ENCODE data around the gene BABAM2.
"Not testable (repeated sequence)": the region's sequence is repeated elsewhere in the genome, so short reads cannot be mapped to it uniquely, and the experiment has no call there.

BABAM2 gene

DNA sequence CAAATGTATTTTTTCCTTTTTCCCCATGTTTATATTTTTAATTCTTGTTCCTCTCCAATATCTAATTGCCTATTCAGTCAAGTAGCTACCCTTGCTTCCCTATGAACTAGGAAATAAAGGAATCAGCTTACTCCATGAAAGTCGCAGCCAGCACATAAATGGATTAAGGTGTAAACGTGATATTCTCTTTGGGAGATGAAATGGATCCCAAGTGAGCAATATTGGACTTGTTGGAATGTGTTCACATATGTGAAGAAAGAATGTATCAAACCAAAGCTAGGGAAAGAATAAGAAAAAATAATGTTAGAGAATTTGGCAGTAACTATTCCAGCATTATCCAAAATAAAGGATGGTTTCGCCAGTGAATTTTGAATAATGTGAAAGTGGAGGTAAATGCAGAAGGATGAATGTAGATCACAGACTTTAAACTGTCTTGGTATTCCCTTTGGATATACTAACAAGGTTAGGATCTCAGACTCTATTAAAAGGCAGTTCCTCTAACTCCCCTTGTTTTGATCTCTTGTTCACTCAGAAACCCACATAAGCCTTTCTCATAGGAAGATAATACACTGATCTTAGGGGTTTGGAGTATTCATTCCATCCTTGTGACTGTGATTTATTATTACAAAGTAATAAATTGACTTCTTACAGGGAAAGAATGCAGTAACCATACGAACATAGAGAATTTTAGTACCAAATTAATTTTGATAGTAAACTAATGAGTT, 208.1 kb downstream of the BABAM2 start:
- no peaks in the 10 kb centered on the region for H3K36me3 ChIP-seq (ENCODE audit: control insufficient read depth in 1 of 2, insufficient read depth in 2 of 2, low read length in 2 of 2)
- H3K4me1 ChIP-seq (ENCODE audit: control insufficient read depth in 1 of 2, insufficient read depth in 2 of 2, low read length in 2 of 2), result no peaks in the 10 kb centered on the region
- H3K27me3 ChIP-seq (ENCODE audit: low read depth, low read length), result no peaks in the 10 kb centered on the region
- no peak overlapping the region for H3K4me3 ChIP-seq (ENCODE audit: low read depth in 1 of 2, low read length in 2 of 2)
- no peaks in the 10 kb centered on the region for H3K9me3 ChIP-seq (ENCODE audit: control insufficient read depth in 1 of 2, low read length in 2 of 2)
- H3K27ac ChIP-seq (ENCODE audit: low read length), result no peak overlapping the region

DNA sequence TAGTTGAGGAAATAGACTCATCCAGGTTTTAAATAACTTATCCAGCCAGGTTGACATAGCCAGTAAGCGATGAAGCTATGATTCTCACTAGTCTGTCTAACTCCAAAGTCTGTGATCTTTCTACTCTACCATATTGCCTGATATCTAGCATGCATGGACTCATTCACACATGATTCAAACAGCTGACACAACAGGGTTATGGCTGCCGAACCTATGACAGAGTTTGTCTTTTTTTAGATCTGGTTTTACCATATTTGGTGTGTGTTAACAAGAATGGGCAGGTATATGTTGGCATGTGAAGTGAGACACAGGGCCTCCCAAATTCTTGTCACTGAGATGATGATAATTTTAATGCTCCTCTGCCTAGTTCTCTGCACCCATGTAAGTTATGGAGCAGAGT, 210.6 kb downstream of the BABAM2 start:
- Histone ChIP-seq H3K4me1 (ENCODE audit: control insufficient read depth in 1 of 2, insufficient read depth in 2 of 2, low read length in 2 of 2) (no peaks in the 10 kb centered on the region), H3K4me3 (ENCODE audit: low read depth in 1 of 2, low read length in 2 of 2) (no peak overlapping the region), H3K27me3 (ENCODE audit: low read depth, low read length) (no peaks in the 10 kb centered on the region)

DNA sequence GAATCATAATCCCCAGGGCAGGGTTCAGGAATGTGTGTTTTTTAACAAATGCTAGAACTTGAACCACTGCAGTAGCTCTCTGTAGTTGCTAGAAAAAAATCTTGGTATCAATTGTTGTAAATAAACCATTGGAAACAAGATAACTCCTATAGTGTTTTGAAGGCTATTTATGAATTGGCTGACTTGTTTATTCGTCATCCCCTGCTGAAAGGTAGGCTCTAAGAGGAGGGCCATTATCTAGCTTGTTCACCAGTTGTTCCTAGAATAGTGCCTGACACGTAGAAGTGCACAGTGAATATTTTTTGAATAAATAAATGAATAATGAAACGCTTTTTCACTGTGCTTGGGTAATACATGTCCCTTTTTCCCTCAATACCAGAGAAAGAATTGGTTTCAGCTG, 211.4 kb downstream of the BABAM2 start:
- H3K27me3 ChIP-seq (ENCODE audit: low read depth, low read length), result no peaks in the 10 kb centered on the region
- H3K36me3 ChIP-seq (ENCODE audit: control insufficient read depth in 1 of 2, insufficient read depth in 2 of 2, low read length in 2 of 2), result no peaks in the 10 kb centered on the region
- no peak overlapping the region for H3K4me3 ChIP-seq (ENCODE audit: low read depth in 1 of 2, low read length in 2 of 2)
- H3K27ac ChIP-seq (ENCODE audit: low read length), result no peak overlapping the region
- H3K9me3 ChIP-seq (ENCODE audit: control insufficient read depth in 1 of 2, low read length in 2 of 2), result no peaks in the 10 kb centered on the region
- H3K4me1 ChIP-seq (ENCODE audit: control insufficient read depth in 1 of 2, insufficient read depth in 2 of 2, low read length in 2 of 2), result no peaks in the 10 kb centered on the region

More for the DNA sequence above, 210.6 kb downstream of the BABAM2 start:
- no peaks in the 10 kb centered on the region for H3K36me3 ChIP-seq (ENCODE audit: control insufficient read depth in 1 of 2, insufficient read depth in 2 of 2, low read length in 2 of 2)
- no peaks in the 10 kb centered on the region for H3K9me3 ChIP-seq (ENCODE audit: control insufficient read depth in 1 of 2, low read length in 2 of 2)
- H3K27ac ChIP-seq (ENCODE audit: low read length), result no peak overlapping the region

DNA sequence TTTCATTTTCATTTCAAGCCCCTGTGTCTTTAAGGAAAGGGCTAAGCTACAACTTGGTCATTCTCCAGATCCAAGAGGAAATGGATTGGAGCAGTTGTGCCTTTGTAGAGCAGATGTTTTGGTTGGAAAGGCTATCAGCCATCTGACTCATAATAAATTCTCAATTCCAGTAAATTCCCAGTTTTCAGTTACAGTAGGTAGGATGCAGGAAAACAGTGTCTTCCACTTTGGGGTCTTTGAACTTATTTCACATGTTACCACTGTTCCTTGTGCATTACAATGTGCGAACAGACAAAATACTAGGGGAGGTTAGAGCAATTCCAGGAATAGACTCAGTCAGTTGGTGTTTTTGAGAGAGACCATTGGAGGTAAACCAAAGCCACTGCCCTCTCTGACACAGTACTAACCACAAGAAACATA, 211.9 kb downstream of the BABAM2 start:
- Histone ChIP-seq H3K36me3 (ENCODE audit: control insufficient read depth in 1 of 2, insufficient read depth in 2 of 2, low read length in 2 of 2) (no peaks in the 10 kb centered on the region), H3K4me1 (ENCODE audit: control insufficient read depth in 1 of 2, insufficient read depth in 2 of 2, low read length in 2 of 2) (no peaks in the 10 kb centered on the region), H3K27ac (ENCODE audit: low read length) (peak overlapping the region; percentile 45), H3K4me3 (ENCODE audit: low read depth in 1 of 2, low read length in 2 of 2) (no peak overlapping the region), H3K27me3 (ENCODE audit: low read depth, low read length) (no peaks in the 10 kb centered on the region), H3K9me3 (ENCODE audit: control insufficient read depth in 1 of 2, low read length in 2 of 2) (no peaks in the 10 kb centered on the region)

DNA sequence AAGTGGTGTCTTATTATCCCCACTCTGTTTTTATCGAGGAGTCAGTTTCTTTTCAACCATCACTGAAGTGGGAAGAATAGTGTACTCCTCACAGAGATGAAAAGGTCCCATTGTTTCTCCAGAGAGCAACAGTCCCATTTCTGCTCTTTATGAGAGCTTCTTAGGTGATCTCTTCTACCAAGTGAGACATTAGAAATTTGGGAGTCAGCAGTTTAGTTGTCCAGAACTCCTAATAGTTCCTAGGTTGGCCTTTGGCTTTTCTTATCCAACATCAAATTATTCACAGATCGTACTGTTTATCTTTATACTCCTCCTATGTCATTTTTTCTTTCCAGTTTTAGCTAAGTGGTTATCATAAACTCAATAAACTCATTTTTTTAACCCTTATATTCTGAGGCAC, 213.1 kb downstream of the BABAM2 start:
- H3K27ac ChIP-seq (ENCODE audit: low read length), result peak overlapping the region; percentile 45
- no peaks in the 10 kb centered on the region for H3K27me3 ChIP-seq (ENCODE audit: low read depth, low read length)
- H3K36me3 ChIP-seq (ENCODE audit: control insufficient read depth in 1 of 2, insufficient read depth in 2 of 2, low read length in 2 of 2), result no peaks in the 10 kb centered on the region
- no peaks in the 10 kb centered on the region for H3K4me1 ChIP-seq (ENCODE audit: control insufficient read depth in 1 of 2, insufficient read depth in 2 of 2, low read length in 2 of 2)
- no peaks in the 10 kb centered on the region for H3K9me3 ChIP-seq (ENCODE audit: control insufficient read depth in 1 of 2, low read length in 2 of 2)
- H3K4me3 ChIP-seq (ENCODE audit: low read depth in 1 of 2, low read length in 2 of 2), result no peak overlapping the region

DNA sequence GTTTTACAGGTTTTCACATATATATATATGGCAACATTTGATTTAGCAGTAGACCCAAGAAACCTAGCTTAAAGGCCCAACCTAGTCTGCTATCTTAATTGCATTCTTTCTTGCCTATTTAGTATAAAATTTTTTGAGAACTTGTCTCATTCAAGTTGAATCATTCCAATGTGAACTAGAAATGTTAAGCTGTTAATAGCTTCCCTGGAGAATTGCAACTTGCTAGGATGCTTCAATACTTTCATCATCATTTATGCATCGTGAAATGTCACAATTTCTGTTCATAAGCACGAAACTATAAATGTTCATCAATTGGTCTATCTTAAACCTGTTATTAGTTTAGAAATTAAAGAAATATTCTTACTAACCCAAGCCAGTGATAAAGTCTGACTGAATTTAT, 217.6 kb downstream of the BABAM2 start:
- Histone ChIP-seq H3K27ac (ENCODE audit: low read length) (no peak overlapping the region), H3K9me3 (ENCODE audit: control insufficient read depth in 1 of 2, low read length in 2 of 2) (no peaks in the 10 kb centered on the region), H3K4me3 (ENCODE audit: low read depth in 1 of 2, low read length in 2 of 2) (no peak overlapping the region), H3K27me3 (ENCODE audit: low read depth, low read length) (no peaks in the 10 kb centered on the region), H3K4me1 (ENCODE audit: control insufficient read depth in 1 of 2, insufficient read depth in 2 of 2, low read length in 2 of 2) (no peaks in the 10 kb centered on the region), H3K36me3 (ENCODE audit: control insufficient read depth in 1 of 2, insufficient read depth in 2 of 2, low read length in 2 of 2) (no peaks in the 10 kb centered on the region)

DNA sequence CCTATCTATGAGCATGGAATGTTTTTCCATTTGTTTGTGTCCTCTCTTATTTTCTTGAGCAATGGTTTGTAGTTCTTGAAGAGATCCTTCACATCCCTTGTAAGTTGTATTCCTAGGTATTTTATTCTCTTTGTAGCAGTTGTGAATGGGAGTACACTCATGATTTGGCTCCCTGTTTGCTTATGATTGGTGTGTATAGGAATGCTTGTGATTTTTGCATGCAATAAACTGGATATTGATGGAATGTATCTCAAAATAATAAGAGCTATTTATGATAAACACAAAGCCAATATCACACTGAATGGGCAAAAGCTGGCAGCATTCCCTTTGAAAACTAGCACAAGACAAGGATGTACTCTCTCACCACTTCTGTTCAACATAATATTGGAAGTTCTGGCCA, 223.2 kb downstream of the BABAM2 start:
- H3K4me3 ChIP-seq (ENCODE audit: low read depth in 1 of 2, low read length in 2 of 2); H3K4me1 ChIP-seq (ENCODE audit: control insufficient read depth in 1 of 2, insufficient read depth in 2 of 2, low read length in 2 of 2); H3K27ac ChIP-seq (ENCODE audit: low read length); H3K36me3 ChIP-seq (ENCODE audit: control insufficient read depth in 1 of 2, insufficient read depth in 2 of 2, low read length in 2 of 2); H3K27me3 ChIP-seq (ENCODE audit: low read depth, low read length); H3K9me3 ChIP-seq (ENCODE audit: control insufficient read depth in 1 of 2, low read length in 2 of 2): not testable (repeated sequence)

DNA sequence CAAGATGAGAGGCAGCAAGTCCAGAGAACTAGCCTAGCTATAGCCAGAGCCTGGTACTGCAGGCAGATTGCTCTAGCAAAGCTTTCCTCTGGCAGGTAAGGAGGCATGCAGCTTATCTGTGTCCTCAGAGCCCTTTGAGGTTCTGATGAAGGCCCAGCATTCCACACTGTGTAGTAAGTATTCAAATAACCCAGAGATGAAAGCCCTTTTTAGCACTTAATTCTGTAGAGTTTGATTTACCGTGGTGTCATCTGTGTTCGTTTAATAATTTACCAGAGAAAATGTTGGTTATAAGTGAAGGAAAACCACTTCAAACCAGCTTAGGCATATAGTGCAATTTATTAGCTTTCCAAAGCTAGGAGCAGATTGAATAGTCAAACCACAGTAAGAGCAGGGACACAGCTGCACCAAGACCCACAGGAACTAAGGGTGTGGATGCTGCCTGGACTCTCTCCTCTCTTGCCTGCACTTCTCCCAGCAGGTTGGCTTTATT, 226.6 kb downstream of the BABAM2 start:
- Histone ChIP-seq H3K27me3 (ENCODE audit: low read depth, low read length) (no peaks in the 10 kb centered on the region), H3K9me3 (ENCODE audit: control insufficient read depth in 1 of 2, low read length in 2 of 2) (no peaks in the 10 kb centered on the region), H3K27ac (ENCODE audit: low read length) (no peak overlapping the region), H3K36me3 (ENCODE audit: control insufficient read depth in 1 of 2, insufficient read depth in 2 of 2, low read length in 2 of 2) (no peaks in the 10 kb centered on the region), H3K4me1 (ENCODE audit: control insufficient read depth in 1 of 2, insufficient read depth in 2 of 2, low read length in 2 of 2) (no peaks in the 10 kb centered on the region), H3K4me3 (ENCODE audit: low read depth in 1 of 2, low read length in 2 of 2) (no peak overlapping the region)

DNA sequence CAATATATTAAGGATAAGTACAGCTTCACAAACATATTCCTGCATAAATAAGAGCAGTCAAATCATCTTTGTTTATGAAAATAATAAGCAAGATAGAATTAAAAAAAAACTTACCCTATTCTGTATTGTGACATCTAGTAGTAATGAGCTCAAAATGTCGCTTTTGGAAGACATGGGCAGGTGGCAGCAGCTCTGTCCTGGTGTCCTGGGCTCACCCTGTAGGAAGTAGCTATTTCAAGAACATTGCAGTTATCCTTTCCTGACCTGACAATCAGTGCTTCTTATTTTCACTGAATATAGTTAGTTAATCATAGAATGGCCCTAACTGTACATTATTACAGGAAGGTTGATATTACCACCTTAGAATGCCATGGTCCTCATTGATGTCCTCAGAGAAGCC, 229.1 kb downstream of the BABAM2 start:
- Histone ChIP-seq H3K27ac (ENCODE audit: low read length) (no peak overlapping the region), H3K4me3 (ENCODE audit: low read depth in 1 of 2, low read length in 2 of 2) (no peak overlapping the region), H3K27me3 (ENCODE audit: low read depth, low read length) (no peaks in the 10 kb centered on the region), H3K36me3 (ENCODE audit: control insufficient read depth in 1 of 2, insufficient read depth in 2 of 2, low read length in 2 of 2) (no peaks in the 10 kb centered on the region), H3K9me3 (ENCODE audit: control insufficient read depth in 1 of 2, low read length in 2 of 2) (no peaks in the 10 kb centered on the region), H3K4me1 (ENCODE audit: control insufficient read depth in 1 of 2, insufficient read depth in 2 of 2, low read length in 2 of 2) (no peaks in the 10 kb centered on the region)

DNA sequence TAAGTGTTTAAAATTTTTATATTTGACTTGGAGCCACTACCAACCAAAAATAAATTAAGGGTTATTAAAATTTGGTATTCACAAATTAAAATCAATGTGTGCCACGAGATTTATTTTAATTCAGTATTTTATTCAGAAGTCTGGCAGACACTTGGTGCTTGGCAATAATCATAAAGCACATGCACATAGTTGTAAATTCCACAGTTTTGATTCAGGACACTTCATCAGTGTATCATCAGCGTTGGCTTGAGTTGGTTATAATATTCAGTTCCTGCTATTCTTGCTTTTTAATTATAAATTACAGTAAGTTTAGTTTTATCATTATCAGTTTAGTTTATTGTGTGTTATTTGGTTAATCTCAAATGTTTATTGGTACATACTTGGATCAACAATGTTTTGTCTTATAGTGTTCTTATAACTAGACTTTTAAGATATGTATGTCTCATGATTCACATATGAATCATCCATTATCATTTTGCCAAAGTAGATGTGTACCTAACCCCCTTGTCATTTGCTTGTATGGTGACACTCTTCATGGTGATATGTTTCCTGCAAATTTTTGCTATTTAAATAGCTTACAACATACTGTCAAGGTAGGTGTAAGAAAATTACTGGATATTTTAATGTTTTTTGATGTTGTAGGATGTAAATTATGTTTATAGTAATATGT, 237.9 kb downstream of the BABAM2 start:
- Histone ChIP-seq H3K27ac (ENCODE audit: low read length) (no peak overlapping the region), H3K36me3 (ENCODE audit: control insufficient read depth in 1 of 2, insufficient read depth in 2 of 2, low read length in 2 of 2) (no peaks in the 10 kb centered on the region), H3K27me3 (ENCODE audit: low read depth, low read length) (no peaks in the 10 kb centered on the region), H3K9me3 (ENCODE audit: control insufficient read depth in 1 of 2, low read length in 2 of 2) (no peaks in the 10 kb centered on the region), H3K4me1 (ENCODE audit: control insufficient read depth in 1 of 2, insufficient read depth in 2 of 2, low read length in 2 of 2) (no peaks in the 10 kb centered on the region), H3K4me3 (ENCODE audit: low read depth in 1 of 2, low read length in 2 of 2) (no peak overlapping the region)

DNA sequence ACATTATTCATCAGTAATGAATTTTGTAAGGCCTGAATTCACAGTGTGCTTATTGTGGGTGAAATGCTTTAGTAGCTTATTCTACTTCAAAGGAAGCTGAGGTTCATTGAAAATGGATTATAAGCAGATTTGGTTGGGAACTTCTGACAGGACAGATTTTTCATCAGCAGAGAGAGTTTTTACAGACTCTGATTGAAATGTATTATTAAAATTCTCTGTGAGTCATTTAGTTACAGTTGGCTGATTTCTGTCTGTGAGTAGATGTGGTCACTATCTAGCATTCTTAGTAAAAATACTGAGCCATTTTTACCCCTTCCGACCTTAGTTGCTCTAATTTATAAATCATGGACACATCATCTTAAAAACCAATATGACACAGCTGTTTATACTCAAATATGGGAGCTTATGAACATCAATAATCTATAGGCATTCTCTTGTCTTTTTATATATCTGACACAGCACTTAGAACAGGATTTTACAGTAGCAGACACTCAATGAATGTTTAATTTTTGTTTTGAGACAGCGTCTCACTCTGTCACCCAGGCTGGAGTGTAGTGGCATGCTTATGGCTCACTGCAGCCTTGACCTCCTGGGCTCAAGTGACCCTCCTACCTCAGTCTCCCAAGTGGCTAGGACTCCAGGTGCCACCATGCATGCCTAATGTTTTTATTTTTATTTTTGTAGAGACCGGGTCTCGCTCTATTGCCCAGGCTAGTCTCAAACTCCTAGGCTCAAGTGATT, 239.6 kb downstream of the BABAM2 start:
- no peaks in the 10 kb centered on the region for H3K36me3 ChIP-seq (ENCODE audit: control insufficient read depth in 1 of 2, insufficient read depth in 2 of 2, low read length in 2 of 2)
- peaks cover 4 to 9% of the 10 kb centered on the region in 2 donors for H3K4me1 ChIP-seq (ENCODE audit: control insufficient read depth in 1 of 2, insufficient read depth in 2 of 2, low read length in 2 of 2)

More for the DNA sequence above, 239.6 kb downstream of the BABAM2 start:
- H3K27me3 ChIP-seq (ENCODE audit: low read depth, low read length), result no peaks in the 10 kb centered on the region
- no peak overlapping the region for H3K4me3 ChIP-seq (ENCODE audit: low read depth in 1 of 2, low read length in 2 of 2)
- H3K9me3 ChIP-seq (ENCODE audit: control insufficient read depth in 1 of 2, low read length in 2 of 2), result no peaks in the 10 kb centered on the region
- H3K27ac ChIP-seq (ENCODE audit: low read length), result no peak overlapping the region

Data from muscle layer of duodenum (tissue), 2 donors.